HL-60/S4 treated with retinoic acid at 250 ng/mL for 4 days and 3 days (cell line): ENCODE results near the gene NDOR1.

ENCODE experiments used
- in situ Hi-C: fragments of 300-500 bp; cut with MboI; formaldehyde crosslinking; loops from 2 replicates; pipeline ENCODE4 v1.7.0; 2022; ENCODE audit warnings: low sequenced_read_pairs

Gene NDOR1

DNA sequence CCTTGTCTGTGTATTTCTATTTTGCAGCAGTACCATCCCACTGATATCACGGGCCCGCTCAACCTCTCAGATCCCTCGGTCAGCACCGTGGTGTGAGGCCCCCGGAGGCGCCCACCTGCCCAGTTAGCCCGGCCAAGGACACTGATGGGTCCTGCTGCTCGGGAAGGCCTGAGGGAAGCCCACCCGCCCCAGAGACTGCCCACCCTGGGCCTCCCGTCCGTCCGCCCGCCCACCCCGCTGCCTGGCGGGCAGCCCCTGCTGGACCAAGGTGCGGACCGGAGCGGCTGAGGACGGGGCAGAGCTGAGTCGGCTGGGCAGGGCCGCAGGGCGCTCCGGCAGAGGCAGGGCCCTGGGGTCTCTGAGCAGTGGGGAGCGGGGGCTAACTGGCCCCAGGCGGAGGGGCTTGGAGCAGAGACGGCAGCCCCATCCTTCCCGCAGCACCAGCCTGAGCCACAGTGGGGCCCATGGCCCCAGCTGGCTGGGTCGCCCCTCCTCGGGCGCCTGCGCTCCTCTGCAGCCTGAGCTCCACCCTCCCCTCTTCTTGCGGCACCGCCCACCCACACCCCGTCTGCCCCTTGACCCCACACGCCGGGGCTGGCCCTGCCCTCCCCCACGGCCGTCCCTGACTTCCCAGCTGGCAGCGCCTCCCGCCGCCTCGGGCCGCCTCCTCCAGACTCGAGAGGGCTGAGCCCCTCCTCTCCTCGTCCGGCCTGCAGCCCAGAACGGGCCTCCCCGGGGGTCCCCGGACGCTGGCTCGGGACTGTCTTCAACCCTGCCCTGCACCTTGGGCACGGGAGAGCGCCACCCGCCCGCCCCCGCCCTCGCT, 37.5 kb upstream of the NDOR1 start:
- in situ Hi-C loops: no loop called here

DNA sequence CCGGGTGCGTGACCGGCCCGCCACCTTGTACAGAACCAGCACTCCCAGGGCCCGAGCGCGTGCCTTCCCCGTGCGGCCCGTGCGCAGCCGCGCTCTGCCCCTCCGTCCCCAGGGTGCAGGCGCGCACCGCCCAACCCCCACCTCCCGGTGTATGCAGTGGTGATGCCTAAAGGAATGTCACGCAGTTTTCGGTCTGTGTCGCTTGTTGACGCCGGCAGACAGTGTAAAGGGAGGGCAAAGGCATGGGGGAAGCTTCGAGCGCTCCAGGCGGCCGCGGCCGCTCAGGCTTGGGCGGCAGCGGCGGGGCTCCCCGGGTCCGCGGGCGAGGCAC, 37.0 kb upstream of the NDOR1 start:
- in situ Hi-C loops: no loop called here

- in situ Hi-C loops: no loop called here
These were observed 36.3 kb upstream of the NDOR1 start for GRCh38 chr9:137168904-137169856.

DNA sequence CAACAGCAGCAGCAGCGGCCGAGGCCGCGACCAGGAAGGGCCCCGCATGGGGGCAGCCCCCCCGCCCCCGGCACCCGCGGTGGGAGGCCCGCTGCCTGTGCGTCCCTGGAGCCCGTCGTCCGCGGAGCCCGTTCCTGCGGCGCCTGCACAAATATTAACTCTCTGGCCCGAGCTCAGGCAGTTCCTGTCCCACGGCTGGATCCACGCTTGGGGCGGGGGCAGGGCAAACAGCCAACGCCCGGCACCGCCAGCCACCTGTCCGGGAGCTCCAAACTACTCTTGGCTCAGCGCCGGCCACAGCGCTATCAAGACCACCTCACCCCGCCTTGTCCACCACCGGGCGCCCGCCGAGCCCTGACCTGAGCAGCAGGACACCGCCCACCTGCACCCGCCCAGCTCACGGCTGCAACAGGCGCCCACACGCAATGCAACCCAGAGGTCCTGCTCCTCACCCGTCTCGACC, 35.6 kb upstream of the NDOR1 start, which contains the start of gene LRRC26:
LRRC26 (minus strand) TSS at position 156 of the 463 bp plus-strand sequence; CDS start at position 48, 108 bp downstream.
- in situ Hi-C loops: no loop called here

DNA sequence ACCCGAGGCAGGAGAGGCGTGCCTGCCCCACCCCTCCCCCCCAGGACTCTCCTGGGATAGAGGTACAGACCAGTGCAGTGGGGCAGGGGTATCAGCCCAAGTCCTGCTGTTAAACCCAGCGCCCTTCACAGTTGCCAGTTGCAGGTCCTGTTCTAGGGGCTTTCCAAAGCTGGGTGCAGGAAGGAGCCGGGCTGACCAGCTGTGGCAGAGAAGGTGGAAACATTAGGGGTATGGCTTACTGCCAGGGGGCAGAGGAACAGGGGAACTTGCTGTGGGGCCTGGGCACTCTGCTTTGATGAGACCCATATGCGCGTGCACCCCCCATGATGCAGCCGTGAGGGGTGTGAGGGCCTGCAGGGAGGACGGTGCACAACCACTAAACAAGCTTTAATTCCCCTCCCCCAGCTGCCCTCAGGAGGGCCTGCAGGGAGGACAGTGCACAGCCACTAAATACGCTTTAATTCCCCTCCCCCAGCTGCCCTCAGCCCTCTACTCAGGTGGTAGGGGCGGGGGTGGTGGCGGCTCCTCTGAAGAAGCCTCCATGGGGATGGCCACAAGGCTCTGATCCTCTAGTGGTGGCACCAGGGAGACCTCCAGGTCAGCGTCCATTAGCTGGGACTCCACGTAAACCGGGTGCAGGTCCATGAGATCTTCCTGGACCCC, 34.9 kb upstream of the NDOR1 start:
- in situ Hi-C loops: no loop called here

GRCh38 chr9:137171149-137171900, 34.2 kb upstream of the NDOR1 start:
- in situ Hi-C loops: no loop called here

DNA sequence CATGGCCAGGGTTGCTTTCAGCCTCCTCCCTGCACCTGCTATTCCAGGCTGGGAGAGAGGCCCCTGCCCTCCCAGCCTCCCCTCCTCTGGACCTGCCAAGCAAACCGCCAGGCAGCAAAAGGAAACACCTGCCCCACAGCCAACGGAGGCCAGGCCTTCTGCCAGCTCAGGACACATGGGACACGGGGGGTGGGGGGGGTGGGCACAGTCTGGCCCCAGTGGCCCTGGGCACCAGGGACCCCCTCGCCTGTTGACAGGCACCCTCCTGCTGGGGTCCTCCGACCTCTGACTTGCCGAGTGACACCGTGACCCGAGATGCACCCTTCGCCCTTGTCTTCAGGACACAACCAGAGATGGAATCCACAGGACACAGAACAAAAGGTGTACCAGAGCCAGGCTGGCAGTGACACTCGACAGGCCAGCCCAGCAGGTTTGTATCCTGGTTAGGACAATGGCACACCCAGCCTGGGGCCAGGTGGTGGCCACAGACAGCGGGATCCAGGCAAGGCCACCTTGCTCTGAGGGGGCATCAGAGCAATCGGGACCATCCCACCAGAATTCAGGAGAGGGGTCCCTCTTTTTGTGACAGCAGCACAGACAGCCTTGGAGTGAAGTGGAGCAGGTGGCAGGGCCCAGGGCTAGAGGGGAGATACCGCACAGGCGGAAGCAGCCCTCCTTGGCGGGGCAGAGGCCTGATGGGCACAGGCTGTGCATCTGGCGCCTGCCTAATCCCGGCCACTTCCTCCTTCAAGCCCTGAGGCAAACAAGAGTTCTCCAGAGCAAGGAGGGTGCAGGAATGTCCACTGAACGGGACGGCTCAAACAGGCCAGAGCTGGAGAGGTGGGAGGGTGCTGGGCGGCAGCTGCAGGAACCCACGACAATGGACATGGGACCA, 32.4 kb upstream of the NDOR1 start:
- in situ Hi-C loops: no loop called here

DNA sequence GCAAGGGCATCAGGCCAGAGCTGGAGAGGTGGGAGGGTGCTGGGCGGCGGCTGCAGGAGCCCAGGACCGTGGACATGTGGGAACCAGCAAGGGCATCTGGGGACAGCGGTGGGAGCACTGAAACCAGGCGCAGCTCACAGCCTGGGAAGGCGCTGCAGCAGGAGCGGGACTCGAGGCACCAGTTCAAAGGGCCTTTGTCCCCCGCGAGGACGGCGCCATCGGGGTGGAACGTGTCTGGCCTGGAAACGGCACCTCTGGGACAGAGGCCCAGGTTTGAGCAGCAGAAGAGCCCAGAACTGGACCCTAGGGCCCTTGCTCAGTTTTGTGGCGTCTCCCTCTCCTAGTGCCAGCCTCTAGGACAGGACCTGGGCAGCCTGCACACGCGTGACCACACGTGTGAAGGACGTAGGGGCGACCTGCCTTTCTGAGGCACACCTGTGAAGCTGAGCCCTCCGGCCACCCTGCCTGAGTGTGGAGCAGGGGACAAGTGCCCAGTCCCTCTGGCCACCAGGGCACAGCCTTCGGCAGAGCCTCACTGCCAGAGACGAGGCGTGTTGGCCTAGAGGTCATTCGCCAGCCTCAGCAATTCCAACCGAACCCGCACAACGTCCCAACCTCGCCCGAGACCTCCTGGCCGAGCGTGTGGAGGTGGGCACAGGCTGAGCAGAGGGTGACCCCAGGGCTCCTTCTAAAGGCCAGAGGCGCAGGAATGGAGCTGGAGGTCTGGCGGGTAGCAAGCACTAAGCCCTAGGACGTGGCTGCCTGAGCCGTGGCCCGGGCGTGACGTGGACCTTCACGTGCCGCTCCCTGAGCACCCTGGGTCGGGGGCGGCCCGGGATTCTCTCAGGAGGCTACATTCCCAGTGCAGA, 31.5 kb upstream of the NDOR1 start:
- in situ Hi-C loops: no loop called here

DNA sequence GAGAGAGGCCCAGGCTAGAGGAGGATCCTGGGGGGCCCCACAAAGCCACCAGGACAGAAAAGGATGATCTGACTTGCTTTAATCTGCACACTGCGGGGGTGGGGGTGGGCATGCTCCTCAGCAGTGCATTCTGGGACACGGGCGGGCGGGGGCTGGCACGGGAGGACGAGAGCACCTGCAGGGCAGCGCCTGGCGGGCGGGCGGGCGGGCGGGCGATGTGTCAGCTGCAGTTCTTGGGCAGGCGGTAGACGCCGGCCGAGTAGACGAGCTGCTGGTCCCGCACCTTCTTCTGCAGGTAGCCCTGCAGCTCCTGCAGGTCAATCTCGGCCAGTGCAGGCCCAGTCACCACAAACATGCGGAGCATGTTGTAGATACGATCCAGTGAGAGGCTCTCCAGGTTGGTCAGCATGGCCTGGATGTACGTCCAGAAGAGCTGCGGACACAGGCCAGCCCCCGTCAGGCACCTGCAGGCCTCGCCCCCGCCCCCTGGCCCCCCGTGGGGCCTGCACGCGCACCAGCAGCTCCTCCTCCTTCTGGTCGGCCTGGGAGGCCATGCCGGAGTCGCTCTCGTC, 30.7 kb upstream of the NDOR1 start:
- in situ Hi-C loops: no loop called here

GRCh38 chr9:137175345-137175961, 30.0 kb upstream of the NDOR1 start:
- in situ Hi-C loops: no loop called here

DNA sequence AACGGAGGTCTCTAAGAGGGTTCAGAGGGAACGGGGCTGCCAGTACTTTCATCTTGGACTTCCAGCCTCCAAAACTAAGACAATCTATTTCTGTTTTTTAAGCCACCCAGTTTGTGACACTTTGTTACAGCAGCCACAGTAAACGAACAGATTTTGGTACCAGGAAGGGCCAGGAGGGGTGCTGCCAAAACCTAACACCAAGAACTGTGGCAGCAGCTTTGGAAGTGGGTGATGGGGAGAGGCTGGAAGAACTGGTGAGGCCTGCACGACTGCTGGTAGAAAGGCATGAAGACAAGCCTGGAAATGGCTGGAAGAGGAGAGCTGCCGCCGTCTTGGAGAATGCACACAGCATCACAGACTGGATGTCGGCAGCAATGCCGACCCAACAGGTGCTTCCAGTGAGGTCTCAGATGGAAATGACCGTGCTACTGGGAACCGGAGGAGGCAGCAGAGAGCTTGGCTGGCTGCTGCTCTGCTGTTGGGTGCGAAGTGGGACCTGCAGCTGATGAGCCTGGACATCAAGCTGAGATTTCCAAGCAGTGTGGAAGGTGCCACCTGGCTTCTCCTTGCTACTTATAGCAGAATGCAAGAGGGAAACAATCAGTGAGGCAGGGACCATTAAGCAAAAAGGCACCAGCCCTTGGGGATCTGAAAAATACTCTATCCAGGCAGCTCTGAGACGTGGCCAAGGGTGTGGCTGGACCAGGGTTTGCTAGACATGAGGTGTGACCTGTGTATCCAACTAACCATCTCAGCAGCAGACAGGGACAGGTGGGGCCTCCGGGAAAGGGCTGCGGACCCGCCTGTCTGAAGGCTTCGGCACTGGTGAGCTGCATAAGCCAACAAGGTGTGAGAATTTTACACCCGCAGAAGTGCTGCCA, 29.0 kb upstream of the NDOR1 start:
- in situ Hi-C loops: no loop called here

- in situ Hi-C loops: no loop called here
These were observed 27.1 kb upstream of the NDOR1 start for GRCh38 chr9:137178201-137178938.

DNA sequence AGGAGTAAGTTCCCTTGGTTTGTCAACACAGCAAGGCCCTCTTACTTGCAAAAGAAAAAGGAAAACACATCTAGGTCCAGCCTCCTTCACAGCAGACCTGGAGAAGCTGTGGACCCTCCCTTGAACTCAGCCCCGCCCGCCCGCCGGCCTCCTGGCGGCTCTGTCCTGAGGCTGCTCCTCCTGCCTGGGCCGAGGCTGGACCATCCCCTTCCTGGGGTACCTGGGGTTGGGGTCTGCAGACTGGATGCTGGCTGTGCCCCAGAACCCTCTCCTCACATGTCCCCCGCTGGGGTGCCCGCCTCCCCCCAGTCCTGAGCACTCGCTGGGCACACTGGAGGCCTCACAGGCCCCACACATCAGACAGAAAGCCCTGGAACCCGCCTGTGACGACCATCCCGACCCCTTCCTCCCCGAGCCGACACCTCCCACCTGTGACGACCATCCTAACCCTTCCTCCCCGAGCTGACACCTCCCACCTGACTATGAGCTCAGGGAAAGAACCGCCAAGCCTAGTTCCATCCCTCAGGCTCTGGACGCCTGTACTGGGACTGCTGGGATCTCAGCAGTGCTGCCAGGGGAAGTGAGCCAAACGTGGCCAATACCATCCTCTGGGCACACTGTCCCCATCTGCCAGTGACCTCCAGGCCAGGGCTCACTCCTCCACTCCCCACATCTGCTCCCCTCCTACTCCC, 26.4 kb upstream of the NDOR1 start:
- in situ Hi-C loops: no loop called here

DNA sequence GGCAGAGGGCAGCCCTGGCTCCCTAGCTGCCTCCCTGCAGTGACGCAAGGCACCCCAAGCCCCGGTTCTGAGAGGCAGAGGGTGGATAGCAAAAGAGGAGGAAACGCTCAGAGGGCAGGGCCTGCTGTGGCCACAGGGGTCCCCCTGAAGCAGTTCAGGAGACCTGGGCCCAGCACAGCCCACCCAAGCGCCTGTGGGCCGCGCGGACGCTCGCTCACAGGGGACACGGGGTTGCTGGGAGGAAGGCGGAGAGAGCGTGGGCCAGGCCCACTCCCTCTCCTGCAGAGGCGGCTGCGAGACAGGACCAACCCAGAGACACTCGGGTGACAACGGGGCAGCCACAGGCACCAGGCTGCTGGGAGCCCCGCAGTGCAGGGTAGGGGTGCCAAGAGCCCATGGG, 25.7 kb upstream of the NDOR1 start:
- in situ Hi-C loops: no loop called here

GRCh38 chr9:137180491-137180890, 25.0 kb upstream of the NDOR1 start:
- in situ Hi-C loops: no loop called here

DNA sequence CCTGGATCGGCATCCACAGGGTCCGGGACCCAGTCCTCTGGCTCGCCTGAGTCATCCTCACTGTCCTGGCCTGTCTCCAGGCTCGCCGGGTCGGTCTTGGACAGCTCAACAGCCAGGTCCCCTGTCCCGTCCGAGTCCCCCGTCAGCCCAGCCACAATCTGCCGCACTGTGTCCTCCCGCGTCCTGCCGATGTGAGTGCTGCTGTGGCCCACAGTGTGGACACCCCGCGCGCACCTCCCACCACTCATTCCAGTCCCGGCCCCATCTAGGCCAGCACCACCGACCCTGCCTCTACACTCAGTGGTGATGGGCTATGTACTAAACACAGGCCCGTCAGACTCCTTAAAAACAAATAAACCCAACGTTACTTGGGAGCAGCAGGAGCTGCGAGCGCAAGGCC, 23.8 kb upstream of the NDOR1 start:
- in situ Hi-C loops: no loop called here
